ENCODE data around the gene GBF1.

Gene GBF1

DNA sequence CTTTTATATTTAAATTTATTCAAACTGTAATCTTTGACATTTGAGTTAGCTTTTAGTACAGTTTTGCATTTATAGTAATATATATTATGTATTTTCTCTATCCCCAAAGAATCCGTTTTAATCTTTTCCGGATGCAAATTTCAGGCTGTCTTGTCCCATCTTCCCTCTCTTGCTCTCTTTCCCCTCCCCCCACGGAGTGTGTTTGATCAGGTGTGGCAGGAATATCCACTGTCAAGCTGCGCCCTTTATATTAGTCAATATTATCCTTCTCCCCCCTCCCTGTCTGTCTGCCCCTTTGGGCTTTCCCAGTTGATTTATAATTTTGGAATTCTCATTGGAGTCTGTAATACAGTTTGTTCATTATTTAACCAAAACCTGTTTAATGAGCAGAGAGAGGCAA, 19.0 kb downstream of the GBF1 start:
- no peak for DNase-seq

DNA sequence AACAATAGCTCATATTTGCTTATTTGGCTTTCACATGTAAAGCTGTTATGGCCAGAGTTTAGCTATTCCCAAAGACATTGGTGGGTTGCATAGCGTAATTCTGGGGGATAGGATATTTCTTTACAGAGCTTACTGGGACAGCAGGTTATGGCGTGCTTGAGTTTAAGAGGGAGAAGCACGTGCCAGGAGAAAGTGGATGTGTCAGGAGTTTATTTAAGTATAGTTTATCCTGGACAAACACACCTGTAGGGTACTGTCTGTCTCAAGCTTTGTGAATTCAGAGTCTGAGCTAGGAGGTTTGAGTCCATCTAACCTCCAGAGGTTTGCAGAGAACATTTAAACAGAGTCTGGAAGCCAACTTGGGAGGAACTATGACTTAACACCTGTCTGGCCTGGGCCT, 21.3 kb downstream of the GBF1 start:
- no peak for DNase-seq

- DNase-seq = no peak
Observed at GRCh38 chr10:102267748-102268147, 22.4 kb downstream of the GBF1 start.

GRCh38 chr10:102268375-102268888, 23.1 kb downstream of the GBF1 start:
- DNase-seq = no peak

GRCh38 chr10:102269017-102269416, 23.7 kb downstream of the GBF1 start:
- DNase-seq = no peak

GRCh38 chr10:102274062-102274461, 28.7 kb downstream of the GBF1 start:
- no peak for DNase-seq

GRCh38 chr10:102275343-102275742, 30.0 kb downstream of the GBF1 start:
- DNase-seq = no peak

GRCh38 chr10:102279104-102279503, 33.8 kb downstream of the GBF1 start:
- no peak for DNase-seq

GRCh38 chr10:102280397-102281101, 35.2 kb downstream of the GBF1 start:
- peak in 7 of 56 donors; percentile 0 to 20 (median 1) for DNase-seq

DNA sequence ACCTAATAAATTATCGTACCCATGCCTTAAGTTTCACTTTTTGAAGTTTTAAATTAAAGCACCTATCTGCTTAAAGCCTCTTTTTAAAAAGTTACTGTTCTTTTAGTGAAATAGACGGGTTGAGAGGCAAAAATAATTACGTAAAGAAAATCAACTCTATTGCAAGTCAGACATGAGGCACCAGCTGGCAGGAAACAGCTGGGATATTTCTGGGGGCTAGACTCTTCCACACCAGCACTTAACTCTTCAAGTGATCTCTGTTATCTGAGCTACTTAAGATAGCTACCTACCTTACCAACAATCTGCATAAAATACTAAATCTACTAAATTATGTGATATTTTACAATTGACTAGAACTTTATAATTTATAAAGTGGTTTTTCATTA, 35.8 kb downstream of the GBF1 start:
- DNase-seq = no peak

DNA sequence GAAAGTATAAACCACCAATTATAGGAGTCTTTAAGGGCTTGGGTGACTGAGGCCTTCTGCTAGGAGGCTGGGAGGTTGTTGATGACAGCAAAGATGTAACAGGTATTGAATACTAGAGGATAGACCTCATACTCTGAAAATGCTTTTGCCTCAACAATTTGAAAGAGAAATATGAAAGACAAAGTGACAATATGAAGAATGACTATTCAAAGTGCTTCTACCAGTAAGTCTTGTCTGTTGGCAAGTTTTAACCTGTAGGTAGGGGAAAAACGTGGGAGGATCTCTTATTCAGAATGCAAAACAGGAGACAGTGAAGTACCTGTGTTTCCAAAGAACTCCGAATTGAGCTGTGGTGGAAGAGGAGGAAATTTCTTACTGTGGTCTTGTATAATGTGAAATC, 38.2 kb downstream of the GBF1 start:
- no peak for DNase-seq

- no peak for DNase-seq
Observed at GRCh38 chr10:102283890-102284289, 38.6 kb downstream of the GBF1 start.

GRCh38 chr10:102284531-102284930, 39.2 kb downstream of the GBF1 start:
- no peak for DNase-seq

DNA sequence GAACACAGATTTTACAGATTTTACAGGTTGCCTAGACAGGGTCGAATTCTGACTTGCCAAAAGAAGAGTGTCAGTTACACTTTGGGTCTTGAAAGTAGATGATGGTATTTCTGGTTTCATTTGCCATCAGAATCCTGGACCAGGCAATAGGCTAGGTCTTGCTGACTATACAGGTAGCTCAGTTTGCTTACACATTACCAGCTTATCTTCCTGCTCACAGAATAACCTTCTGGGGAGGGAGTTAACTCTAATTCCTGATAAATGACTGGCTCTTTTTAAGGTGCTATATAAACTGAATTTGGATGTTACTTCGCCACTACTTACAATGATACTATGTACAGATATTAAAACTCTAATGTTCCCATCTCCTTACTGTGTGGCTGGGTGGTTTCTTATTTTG, 39.8 kb downstream of the GBF1 start:
- DNase-seq = no peak

DNA sequence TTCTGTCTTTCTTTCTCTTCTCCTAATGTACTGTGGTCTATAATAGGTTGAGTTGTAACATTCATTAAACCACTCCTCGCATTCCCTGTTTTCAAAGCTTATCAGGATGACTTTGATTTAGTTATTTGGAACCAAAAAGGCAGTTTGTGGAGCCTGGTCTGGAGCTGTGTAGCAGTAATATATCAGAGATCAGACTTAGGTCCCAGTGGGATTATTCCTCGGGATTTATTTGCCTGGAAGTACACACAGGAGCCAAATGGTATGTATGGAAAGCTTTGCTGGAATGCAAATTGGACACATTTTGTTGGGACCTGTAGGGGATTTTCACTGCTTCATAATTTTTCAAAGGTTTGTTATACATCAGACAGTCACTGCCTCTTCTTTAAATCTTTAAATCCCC, 40.9 kb downstream of the GBF1 start:
- DNase-seq = no peak

GRCh38 chr10:102287538-102287937, 42.2 kb downstream of the GBF1 start:
- DNase-seq = no peak

DNA sequence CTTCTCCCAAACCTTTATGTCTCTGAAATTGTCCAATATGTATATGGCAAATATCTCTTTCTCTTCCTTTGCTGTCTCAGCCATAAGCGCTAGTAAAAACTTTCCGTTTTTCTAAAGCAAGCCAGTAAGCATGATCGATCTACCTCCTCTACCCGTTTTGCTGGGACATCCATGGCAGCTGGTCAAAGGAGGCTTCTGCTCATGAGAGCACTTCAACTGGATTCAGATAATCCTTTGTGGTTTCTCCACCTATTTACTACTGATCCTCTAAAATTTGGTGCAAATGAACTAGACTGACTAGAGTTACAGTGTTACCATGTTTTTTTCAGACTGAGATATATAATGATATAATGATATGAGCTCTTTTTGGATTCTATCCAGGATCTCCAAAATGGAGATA, 42.7 kb downstream of the GBF1 start:
- DNase-seq = no peak

DNA sequence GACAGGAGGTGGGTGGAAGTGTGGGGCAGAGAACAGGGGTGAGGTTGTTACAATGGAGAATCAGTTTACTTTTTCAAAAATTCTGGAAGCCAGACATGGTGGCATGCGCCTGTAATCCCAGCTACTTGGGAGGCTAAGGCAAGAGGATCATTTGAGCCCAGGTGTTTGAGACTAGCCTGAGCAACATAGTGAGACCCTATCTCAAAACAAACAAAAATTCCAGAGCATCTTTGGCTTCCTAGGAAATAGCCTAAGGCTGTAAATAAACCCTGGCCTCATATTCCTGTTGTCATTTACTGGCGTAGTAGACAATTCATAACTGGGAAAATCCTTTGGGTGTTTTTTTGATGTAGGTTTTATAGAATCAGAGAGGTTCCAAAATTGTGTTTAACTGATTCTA, 44.0 kb downstream of the GBF1 start:
- DNase-seq = no peak

GRCh38 chr10:102289840-102290239, 44.5 kb downstream of the GBF1 start:
- no peak for DNase-seq

- DNase-seq = no peak
Observed at GRCh38 chr10:102291221-102291905, 46.0 kb downstream of the GBF1 start.

GRCh38 chr10:102297101-102297500, 51.8 kb downstream of the GBF1 start:
- no peak for DNase-seq

DNA sequence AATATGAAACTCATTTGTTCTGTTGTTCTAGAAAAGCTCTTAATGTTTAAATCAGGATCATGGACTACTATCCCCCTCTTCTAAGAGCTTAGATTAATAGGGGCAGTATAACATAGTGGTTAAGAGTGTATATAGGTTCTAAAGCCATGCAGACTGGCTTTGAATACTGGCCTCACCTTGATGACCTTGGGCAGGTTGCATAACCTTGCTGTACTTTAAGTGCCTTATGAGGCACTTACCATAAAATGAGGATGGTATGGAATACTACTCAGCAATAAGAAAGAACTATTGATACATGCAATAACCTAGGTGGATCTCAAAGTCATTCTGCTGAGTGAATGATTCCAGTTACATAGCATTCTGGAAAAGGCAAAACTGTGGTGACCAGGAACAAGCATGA, 53.6 kb downstream of the GBF1 start:
- no peak for DNase-seq

DNA sequence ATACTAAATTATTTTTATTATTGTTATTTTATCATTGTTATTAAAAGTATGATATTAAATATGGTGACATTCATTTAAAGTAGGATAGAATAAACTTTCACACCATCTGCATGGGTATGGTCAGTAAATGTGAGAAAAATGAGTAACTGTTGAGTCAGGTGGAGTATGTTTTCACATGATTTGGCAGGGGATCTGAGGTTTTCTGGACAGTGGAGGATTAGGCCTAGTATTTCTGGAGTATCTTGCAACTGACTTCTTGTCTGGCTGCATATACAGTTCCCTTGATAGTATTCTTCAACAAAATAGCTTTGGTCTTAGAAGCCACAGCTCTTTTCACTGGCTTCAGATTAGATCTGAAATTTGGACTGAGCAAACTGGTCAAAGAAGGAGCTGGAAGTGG, 54.5 kb downstream of the GBF1 start:
- no peak for DNase-seq

Data from amygdala (tissue), 56 donors.